HG03469 (cell line): ENCODE measurements around the gene FOXL3.

ENCODE experiments used
- ATAC-seq: cut with Tn5 transposase; IDR thresholded peaks from one replicate; pipeline ENCODE4 v1.9.1; 2021; ENCODE audit warnings: mild to moderate bottlenecking, moderate library complexity, moderate number of reproducible peaks; ENCODE audit not compliant: unreplicated experiment

The FOXL3 gene

DNA sequence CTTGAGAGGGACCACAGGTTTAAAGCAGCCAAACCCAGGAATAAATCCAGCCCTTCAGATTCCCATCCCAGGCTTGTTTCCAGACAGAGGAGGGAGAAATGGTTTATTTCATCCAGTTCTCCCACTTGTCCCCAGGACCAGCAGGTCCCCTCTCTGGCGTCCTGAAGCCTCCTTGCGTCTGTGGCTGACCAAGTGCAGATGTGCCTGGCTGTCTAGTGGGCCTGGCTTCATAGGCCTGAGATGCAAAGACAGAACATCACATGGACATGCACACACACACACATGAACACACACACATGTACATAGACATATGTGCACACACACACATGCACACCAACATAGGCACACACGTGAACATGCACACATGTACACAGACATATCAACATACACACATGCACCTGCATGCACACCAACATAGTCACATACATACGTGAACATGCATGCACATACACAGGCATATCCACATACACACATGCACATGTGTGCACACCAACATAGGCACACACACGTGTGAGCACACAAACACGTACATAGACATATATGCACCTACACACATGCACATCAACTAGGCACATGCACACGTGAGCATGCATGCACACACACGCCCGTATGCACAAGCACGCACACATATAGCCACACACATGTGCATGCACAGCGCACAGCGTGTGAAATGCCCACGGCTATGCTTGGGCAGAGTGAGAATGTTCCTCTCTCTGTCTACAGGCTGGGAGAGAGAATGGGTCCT is 10.7 kb downstream of the FOXL3 start:
- ATAC-seq: no peak

DNA sequence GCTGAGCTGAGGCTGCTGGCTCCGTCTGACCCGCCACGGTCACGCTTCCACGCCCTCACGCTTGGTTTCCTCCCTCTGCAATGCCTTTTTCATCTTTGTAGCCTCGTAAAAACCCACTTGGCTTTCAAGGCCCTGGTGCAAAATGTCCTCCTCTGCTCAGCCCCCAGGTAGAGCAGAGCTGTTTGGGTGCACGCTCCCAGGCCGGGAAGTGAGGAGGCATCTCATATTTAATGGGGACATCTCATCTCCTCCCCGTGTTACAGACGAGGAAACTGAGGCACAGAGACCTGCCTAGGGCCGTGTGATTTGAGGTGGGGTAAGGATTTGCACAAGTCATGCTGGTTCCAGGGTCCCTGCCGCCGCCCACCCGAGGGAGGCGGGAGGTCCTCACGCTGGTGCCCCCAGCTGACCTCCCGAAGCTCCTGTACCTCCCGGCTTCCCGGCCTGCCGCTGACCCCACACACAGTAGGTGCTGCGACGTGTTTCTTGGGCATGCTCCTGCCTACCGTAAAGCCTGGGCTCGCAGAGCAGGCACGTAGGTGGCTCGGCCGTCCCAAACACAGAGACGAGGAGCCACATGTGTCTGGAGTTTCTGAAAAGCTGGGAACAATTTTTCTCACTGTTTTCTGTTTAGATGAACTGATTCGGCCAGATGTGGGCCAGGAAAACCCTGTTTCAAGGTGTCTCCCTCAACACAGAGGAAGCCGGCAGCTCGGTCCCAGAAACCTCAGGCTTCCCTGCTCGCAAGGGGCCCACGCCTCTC is 11.5 kb downstream of the FOXL3 start:
- no peak for ATAC-seq

DNA sequence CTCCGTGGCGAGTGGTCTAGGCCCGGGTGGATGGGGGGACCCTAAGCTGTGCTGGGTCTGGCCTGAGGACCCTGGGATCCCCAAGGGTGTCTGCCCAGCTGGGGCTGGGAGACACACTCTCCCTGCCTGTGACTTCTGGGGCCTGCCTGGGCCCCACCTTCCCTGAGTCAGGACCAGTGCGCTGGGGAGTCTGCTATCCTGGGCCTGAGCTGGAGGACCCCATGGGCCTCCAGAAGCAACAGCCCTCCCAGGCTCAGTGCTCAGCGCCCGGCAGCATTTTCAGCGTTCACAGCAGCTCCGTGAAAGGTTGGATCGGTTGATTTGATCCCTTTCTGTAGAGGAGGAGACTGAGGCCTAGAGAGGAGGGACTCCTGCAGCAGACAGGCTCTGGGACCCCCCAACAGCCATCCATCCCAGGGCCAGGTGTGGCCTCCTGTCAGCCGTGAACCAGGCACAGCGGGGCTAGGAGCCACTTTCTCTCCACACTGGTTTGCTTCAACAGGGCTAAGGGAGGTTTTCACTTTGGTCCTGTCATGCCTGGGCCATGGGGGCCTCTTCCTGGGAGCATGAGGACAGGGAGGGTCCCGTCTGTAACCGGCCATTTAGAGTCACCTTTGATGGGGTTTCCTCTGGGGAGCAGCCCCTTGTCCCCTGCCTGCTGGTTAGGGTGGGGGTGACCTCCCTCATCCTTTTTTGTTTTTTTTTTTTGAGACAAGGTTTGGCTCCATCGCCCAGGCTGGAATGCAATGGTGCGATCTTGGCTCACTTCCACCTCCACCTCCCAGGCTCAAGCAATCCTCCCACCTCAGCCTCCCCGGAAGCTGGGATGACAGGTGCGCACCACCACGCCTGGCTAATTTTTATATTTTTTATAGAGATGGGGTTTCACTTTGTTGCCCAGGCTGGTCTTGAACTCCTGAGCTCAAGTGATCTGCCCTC is 12.4 kb downstream of the FOXL3 start:
- ATAC-seq: no peak

DNA sequence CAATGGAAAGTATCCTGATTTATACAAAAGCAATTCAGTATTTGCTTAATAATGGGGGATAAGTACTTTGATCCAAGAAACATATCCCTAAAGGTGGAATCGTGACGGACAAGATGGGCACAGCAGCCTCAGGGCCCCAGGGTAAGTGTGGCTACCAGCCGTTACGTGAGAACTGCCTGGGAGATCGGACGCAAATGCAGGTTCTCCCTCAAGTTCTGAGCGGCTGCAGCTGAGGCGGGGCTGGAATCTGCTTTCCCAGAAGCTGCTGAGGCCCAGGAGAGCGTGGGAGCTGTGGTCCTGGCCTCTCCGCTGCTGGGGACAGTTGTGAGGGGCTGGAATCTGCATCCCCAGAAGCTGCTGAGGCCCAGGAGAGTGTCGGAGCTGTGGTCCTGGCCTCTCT is 13.5 kb downstream of the FOXL3 start:
- no peak for ATAC-seq

DNA sequence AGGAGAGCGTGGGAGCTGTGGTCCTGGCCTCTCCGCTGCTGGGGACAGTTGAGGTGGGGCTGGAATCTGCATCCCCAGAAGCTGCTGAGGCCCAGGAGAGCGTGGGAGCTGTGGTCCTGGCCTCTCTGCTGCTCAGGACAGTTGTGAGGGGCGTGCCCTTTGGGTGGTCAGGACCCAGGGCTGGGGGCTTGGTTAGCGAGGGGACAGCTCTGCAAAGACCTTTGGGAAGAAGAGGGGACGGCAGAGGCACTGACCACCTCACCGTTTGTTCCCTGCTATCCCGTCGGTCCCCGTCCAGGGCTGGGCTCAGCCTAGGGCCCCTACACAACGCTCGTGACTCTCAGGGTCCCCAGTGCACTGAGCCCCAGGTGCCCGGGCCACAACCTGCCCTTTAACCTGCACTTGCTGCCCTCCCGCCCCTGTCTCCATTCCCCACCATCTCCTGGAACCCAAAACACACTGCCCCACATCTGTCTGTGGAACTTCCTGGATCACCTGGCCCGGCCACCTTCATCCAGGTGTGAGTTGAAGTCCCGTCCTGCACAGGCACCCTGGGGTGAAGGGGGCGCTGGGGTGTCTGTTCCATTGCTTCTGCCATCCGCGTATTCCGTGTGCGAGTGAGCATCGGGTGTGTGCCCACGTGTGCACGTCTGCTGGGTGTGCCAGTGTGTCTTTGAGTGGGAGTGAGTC is 14.1 kb downstream of the FOXL3 start:
- no peak for ATAC-seq

DNA sequence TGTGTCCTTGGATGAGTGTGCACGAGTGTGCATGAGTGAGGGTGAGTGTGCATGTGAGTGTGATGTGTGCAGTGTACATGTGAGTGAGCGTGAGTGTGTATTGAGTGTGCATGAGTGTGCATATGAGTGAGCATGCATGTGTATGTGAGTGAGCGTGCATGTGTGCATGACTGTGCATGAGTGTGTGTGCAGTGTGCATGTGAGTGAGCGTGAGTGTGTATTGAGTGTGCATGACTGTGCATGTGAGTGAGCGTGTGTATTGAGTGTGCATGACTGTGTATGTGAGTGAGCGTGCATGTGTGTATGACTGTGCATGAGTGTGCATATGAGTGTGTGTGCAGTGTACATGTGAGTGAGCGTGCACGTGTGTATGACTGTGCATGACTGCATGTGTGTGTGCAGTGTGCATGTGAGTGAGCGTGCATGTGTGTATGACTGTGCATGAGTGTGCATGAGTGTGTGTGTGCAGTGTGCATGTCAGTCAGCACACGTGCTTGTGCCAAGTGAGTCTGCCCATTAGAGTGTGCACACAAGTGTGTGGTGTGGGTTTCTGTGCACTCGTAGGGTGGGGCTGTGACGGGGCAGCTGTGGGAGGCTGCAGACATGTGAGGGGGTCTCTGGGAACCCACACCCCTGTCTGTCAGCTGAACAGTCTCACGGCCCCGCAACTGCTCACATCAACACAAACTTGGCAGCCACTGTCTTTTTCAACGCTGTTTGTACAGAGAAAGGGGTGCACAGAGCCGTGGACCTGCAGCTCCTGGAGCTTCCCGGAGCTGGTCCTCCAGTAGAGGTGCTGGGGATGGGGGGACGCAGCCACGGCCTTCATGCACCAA is 14.8 kb downstream of the FOXL3 start:
- ATAC-seq: no peak

DNA sequence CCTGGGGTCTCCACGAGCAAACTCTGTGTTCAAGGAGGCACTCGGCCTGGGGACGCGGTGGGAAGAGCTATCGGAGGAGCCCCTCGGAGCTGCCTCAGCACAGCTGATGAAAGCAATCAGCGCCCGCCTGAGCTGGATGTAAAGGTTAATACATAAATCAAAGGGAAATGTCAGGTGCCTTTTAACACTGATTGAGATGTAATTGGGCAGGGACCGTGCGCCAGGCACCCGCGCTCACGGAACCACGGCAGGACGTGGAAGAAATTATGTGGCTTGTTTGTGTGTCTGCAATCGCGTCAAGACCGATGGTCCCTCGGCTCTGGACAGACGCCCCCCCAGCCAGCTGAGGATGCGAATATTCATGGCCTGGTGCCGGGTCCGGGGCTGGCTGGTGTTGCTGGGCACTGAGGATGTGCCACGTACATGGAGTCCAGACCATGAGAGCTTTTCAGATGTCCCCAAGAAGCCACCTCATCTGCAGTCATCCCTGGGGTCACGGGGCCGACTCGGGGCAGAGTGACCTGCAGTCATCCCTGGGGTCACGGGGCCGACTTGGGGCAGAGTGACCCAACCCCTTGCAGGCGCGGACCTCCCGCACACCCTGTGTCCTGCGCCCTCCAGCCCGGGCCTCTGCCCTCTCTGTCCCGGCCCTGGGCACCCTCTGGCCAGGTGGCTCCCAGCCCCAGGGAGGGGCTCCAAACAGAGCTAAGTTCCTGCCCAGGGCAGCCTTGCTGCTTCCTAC is 15.6 kb downstream of the FOXL3 start:
- no peak for ATAC-seq

DNA sequence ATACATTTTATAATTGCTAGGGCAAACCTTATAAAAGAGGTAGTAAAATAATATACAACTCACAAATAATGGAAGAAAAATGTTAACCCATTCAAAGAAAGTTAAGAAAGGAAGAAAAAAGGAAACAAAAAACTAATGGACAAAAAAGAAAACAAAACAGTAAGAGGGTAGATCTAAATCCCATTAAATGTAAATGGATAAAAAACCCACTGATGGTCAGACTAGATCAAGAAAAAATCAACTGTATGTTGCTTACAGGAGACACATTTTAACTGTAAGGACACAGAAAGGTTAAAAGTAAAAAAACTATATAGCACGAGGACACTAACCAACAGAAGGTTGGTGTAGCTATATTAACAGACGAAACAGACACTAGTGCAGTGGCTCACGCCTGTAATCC is 18.0 kb downstream of the FOXL3 start:
- no peak for ATAC-seq

DNA sequence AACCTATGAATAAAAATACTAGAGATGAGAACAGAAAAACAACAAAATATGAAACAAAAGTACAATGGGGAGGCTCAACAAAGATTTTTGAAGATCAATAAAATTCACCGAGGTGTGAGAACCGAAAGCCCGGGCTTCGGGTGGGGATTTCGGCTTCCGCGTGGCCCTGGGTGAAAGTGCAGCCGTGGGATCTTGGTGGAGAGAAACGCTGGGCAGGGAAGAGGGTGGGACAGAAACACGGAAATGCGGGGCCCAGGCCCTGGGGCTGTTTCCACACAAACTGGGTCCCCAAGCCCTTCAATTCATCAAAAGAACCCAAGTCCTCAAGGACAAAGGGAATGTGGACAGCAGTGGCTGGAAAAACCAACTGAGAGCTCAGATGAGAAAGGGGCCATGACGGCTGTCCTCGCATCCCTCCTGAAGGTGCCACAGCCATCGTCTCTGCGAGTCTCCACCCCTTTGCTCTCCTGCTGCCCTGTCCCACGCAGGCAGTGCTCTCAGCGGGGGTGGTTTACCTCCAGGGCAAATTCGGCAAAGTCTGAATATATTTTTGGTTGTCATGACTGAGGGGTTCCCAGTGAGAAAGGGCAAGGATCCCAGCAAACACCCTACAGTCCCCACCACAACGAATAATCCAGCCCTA is 19.7 kb downstream of the FOXL3 start:
- no peak for ATAC-seq

DNA sequence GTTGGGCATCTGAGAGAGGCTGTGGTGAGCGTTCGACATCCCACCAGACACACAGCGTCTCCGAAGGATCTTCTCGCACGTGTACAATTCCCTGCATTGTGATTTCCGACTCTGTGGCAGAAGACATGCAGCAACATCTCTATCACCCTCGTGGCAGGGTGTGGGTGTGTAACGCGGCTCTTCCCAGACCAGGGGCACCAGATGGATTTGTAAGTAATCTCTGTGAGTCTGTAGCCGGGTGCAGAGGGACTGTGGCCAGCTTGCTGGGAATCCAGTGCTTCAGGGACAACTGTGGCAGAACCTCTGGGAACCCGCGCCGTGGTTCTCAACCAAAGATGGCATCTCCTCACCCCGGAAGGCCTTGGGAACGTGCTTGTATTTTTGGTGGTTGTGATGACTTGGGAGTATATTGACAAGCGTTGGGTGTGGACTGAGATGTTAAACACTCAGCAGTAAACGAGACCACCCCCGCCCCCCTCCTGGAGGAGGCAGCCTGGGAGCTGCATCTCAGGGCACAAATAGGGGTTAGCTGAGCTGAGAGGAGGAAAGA is 21.2 kb downstream of the FOXL3 start:
- no peak for ATAC-seq

DNA sequence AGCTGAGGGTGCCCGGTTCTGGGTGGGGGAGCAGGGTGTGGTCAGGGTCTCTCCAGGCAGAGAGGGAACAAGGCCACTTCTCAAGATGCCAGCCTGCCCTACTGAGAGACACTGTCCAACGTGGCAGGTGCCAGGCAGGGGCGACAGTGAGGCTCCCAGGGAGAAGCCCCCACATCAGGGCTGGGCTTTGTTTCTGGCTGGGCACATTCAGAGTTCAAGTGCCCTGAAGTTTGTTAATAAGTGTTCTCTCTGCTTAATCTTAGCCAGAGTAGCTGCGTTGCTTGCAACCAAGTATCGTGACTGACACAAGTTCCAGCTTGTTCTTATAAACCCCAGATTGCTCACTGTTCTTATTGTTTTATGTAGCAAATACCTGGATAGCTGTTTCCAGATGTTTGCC is 21.8 kb downstream of the FOXL3 start:
- no peak for ATAC-seq

DNA sequence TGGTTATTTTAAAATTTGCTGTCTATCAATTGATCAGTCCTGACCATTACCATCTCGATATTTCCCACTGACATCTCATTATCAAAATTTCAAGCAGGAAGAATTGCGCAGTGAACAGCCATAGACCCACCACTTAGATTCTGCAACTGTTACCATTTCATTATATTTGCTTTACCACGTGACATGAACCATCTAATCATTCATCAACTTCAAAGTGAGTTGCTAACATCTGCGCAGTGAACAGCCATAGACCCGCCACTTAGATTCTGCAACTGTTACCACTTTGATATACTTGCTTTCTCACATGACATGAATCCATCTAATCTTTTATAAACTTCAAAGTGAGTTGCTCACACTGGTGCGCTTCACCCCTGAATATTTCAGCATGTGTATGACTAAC is 22.5 kb downstream of the FOXL3 start:
- ATAC-seq: no peak

DNA sequence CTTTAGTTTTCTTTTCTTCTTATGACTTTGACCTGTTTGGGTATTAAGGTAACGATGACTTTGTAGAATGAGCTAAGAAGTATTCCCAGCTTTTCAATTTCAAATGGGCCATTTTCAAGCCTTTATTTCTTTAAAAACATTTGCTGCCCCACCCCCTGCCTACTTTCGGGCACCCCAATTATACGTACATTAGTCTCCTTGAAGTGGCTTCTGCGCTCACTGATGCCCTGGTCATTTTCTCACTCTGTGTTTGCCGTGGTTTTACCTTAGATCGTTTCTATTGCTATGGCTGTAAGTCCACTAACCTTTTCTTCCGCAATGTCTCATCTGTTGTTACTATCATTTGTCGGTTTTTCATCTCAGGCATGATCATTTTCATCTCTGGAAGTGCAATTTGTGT is 24.9 kb downstream of the FOXL3 start:
- ATAC-seq: no peak

DNA sequence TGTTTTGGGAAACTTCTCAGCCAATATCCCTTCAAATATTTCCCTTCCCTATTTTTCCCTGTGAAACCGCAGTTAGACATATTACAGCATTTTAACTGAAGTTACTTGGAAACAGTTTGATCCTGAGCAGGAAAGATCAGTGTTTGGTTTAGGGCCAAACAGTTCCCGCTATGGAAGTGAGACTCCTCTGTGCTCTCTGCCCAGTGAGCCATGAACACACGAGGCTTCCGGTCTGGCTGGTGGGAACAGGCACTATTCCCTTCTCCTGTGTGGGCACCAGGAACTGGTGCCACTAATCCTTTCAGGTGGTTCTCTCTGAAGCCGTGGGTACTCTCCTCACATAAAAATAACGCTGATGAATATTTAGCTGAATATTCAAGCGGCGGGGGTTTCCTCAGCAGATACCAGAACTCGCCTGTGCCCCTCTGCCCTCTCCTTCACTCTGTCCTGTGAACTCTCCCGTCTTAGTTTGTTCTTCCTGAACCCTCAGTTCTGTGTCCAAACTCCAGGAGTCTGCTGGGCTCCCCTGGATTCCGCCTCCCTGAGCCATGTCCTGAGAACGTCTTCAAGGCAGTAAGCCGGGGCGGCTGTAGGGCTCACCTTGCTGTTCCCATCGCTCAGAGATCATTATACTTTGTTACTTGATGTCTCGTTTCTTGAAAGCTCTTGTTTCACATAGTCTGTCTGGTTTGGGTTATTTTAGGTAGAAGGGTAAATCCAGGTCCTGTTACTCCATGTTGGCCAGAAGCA is 25.7 kb downstream of the FOXL3 start:
- ATAC-seq: no peak

DNA sequence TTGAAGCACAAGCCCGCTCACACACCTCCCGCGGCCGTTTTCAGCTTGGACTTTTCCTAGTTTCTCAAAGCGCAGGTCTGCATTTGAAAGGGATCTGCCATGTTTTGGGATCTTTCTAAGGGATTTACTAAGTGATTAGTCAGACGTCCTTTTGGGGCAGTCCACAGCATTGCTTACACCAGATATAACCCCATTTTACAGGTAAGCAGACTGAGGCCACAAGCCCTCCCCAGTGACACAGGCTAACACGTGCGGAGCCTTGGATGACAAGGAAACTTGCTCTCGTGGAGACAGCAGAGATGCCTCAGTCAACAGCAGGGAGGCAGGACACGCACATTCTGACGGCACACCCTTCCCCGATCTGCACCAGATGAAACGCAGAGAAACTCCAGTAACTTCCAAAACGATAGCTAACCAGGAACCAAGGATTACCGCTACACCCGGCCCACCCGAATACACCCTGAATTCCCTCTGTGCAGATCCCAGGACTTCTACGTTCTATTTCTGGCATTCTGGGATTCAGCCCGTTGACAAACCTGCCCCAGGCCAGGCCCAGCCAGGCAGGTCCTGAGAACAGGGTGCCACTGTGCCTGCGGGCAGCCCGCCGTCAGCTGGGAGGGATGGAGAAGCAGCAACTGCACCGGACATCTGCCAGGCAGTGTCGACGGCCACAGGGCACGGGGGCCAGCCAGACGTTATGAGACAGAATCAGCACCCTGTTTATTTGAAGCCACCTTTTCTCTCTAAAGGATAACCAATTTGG is 27.9 kb downstream of the FOXL3 start:
- ATAC-seq: no peak

DNA sequence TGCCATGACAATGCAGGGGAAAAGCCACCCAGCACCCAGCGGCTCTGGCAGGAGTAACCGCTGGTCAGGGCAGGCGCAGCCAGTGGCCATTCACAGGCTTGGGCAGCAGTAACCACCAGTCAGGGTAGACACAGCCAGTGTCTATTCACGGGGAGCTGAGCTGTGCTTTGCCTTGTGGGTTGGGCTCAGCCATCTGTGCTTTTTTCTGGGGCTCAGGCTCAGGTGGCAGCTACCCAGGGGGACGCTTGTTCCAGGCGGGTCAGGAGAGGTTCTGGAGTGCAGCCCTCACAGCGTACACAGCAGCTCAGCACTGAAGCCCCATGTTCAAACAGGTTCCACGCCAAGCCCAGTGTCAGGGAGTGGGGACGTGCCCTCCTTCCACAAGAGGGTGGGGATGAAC is 28.5 kb downstream of the FOXL3 start:
- ATAC-seq: no peak
